Thyroid gland (tissue), 4 donors: ENCODE measurements around the gene ANKRD6. TPM values are rescaled to one million over a fixed set of nuclear protein-coding genes. Genes with fewer than 3 reads are reported as not detected.
A peak's percentile ranks its signal among the peaks of the same experiment; 100 is the strongest.

Experiments
- DNase-seq, 2 donors: peaks; one replicate each; pipeline ENCODE4 v3.0.0-alpha.2; 2019
- H3K27ac ChIP-seq, 3 donors: fragments of 200-600 bp; sonication (generic); 1 replicate in 2 of 3; 2 replicates in 1 of 3; pipeline ENCODE4 v1.5.1; 2016 to 2019; ENCODE audit warnings: mild to moderate bottlenecking in 1 of 3, moderate library complexity in 1 of 3
- H3K27me3 ChIP-seq: fragments of 200-600 bp; sonication (generic); one replicate; pipeline ENCODE4 v1.5.1; 2019
- H3K36me3 ChIP-seq, 2 donors: fragments of 200-600 bp; sonication (generic); one replicate each; pipeline ENCODE4 v1.5.1; 2016 to 2019
- H3K4me1 ChIP-seq, 2 donors: fragments of 200-600 bp; sonication (generic); one replicate each; pipeline ENCODE4 v1.5.1; 2017 to 2019
- H3K4me3 ChIP-seq, 3 donors: fragments of 200-600 bp; sonication (generic); replicated peaks in 1 of 3; 1 replicate in 2 of 3; 2 replicates in 1 of 3; pipeline ENCODE4 v1.5.1; 2016; ENCODE audit warnings: mild to moderate bottlenecking in 1 of 3
- H3K9me3 ChIP-seq: fragments of 200-600 bp; sonication (generic); one replicate; pipeline ENCODE4 v1.5.1; 2017
- POLR2A ChIP-seq, 2 donors: fragments of 450-650 bp; IDR thresholded peaks; one replicate each; pipeline ENCODE4 v1.6.1; 2017; ENCODE audit warnings: antibody characterized with exemption in 2 of 2, mild to moderate bottlenecking in 2 of 2, moderate library complexity in 1 of 2
- WGBS, 2 donors: methylation state at CpG; one replicate each; pipeline ENCODE4 v1.1.5; 2017; 5-methylcytosine and 5-hydroxymethylcytosine counted together
- intact Hi-C: fragments of 100-400 bp; cut with DNase I; formaldehyde crosslinking; loops from one replicate; pipeline ENCODE4 v1.15.1; 2023
- total RNA-seq, 4 donors: library from RNA; depleted of rRNA; stranded (reverse); fragments of >200 nt; gene quantifications; one replicate each; pipeline ENCODE4 v1.2.3, GENCODE V29; 2016
- TF ChIP-seq, protein P1 (sequence below), 6 experiments: fragments of 200-600 bp in 3 of 6; fragments of 450-650 bp in 3 of 6; sonication (generic) in 3 of 6; IDR thresholded peaks; one replicate each; pipeline ENCODE4 v1.5.1; 2016 to 2019; ENCODE audit warnings: antibody characterized with exemption in 6 of 6, mild to moderate bottlenecking in 2 of 6, inconsistent platforms in 1 of 6, moderate library complexity in 1 of 6

ANKRD6 gene
- total RNA-seq, 4 donors from 2014 or later = 18.2 to 50.6 (median 20.6) TPM

DNA sequence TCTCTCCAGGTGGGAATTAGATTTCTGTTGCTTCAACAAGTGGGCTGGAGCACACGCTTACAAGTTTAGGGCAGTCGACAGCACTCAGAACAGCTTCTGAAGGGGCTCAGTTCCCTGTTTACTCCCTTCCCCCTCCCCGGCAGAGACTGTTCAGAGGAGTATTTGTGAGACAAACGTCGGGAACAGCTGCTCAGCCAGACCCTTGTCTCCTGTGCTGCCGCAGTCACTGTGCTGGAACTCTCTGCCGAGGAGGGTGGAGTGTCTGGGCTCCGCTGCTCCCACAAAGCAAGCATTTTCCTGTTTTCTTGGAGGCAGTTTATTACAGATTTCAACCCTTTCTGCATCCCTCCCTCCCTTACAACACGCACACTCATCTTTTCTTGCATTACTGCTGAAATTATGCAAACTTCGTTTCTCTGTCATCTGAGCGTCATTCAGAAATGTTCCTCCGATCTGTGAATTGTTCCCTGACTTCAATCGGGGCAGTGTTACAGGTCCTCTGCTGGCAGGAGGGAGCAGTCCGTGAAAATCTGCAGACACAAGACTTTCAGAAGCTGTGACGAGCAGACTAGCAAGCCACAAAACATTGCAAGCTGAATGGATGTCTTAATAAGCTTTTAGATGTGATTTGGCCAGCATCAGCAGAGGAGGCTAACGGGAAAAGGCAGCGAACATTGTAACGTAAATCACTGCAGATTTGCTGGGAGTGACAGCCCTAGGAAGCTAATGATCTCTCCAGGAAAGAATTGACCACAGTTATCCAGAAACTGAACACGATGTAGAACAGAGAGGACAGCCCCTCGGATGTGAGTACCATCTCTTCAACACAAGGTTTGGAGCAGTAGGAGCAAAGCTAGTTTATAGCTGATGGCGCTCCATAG is 129.4 kb downstream of the ANKRD6 start:
- Histone ChIP-seq H3K9me3 (no peaks in the 10 kb centered on the region), H3K36me3 (no peaks in the 10 kb centered on the region), H3K27ac (no peak overlapping the region), H3K27me3 (no peaks in the 10 kb centered on the region), H3K4me3 (no peak overlapping the region), H3K4me1 (peaks cover 0 to 23% of the 10 kb centered on the region in 2 donors)
- peak; percentile 27 to 40 for DNase-seq
- intact Hi-C loops = no loop called here
- TF ChIP-seq POLR2A (IDR thresholded peaks at IDR 0.05) = no peak
- TF ChIP-seq, protein P1, sequence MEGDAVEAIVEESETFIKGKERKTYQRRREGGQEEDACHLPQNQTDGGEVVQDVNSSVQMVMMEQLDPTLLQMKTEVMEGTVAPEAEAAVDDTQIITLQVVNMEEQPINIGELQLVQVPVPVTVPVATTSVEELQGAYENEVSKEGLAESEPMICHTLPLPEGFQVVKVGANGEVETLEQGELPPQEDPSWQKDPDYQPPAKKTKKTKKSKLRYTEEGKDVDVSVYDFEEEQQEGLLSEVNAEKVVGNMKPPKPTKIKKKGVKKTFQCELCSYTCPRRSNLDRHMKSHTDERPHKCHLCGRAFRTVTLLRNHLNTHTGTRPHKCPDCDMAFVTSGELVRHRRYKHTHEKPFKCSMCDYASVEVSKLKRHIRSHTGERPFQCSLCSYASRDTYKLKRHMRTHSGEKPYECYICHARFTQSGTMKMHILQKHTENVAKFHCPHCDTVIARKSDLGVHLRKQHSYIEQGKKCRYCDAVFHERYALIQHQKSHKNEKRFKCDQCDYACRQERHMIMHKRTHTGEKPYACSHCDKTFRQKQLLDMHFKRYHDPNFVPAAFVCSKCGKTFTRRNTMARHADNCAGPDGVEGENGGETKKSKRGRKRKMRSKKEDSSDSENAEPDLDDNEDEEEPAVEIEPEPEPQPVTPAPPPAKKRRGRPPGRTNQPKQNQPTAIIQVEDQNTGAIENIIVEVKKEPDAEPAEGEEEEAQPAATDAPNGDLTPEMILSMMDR (IDR thresholded peaks at IDR 0.05) = no peak
- WGBS, 2 donors = 48% methylated on average over 21 of the region's 21 CpGs

DNA sequence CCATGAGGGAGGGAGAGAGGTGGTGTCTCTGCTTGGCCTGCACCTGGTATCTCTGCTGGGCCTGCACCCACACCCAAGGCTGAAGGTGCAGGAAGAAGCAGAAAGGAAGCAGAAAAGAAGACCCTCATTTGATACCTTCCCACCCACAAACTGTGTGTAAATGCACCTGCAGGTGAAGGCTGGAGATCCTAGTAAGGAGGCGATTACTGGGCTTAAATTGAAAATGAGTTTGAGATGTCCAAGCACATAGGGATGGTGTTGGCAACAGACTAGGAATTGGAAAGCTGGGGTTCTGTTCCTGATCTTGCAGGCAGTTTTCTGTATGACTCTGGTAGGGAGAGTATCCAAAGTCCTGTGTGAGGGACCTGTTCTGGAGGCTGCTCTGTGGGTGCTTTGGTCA is 130.9 kb downstream of the ANKRD6 start:
- no peak for DNase-seq
- H3K4me3 ChIP-seq = no peak overlapping the region
- intact Hi-C loops = no loop called here
- H3K9me3 ChIP-seq = no peaks in the 10 kb centered on the region
- H3K27ac ChIP-seq = no peak overlapping the region
- 96 to 100% methylated on average over 1 of the region's 1 CpG for WGBS, 2 donors
- H3K4me1 ChIP-seq = peaks cover 0 to 23% of the 10 kb centered on the region in 2 donors
- no peak for TF ChIP-seq POLR2A (IDR thresholded peaks at IDR 0.05)
- TF ChIP-seq, protein P1 (IDR thresholded peaks at IDR 0.05) = no peak
- no peaks in the 10 kb centered on the region for H3K36me3 ChIP-seq
- no peaks in the 10 kb centered on the region for H3K27me3 ChIP-seq

DNA sequence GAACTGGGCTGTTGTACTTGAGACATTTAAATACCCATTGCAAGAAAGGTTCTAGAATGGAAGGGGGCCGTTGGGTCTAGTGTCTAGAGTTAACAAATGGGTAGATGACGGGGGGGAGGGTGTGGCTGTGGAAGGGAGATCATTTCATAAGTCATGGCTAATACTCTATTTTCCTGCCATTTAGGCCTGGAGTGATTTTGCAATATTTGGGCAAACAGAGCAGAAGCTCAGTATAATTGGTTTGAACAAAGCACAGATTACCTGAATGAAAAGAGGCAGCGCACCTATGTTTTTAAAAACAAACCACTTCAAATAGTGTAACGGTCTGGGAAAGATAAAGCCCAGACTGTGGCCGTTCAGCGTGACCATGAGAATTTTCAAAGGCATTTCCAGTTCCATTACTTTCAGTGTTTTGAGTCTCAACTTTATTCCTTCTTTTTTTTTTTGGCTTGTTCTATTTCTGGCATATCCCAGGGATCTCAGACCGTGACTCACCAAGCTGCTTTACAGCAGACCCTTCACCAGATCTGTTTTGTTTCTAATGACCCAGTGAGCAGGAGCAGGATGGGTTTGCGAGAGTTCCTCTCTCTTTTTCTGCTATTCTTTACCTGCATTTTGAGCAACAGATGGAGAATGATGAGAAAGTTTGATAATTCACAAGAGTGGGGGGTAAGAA is 131.9 kb downstream of the ANKRD6 start:
- TF ChIP-seq, protein P1 (IDR thresholded peaks at IDR 0.05) = no peak
- TF ChIP-seq POLR2A (IDR thresholded peaks at IDR 0.05) = no peak
- DNase-seq = peak; percentile 17 to 25

DNA sequence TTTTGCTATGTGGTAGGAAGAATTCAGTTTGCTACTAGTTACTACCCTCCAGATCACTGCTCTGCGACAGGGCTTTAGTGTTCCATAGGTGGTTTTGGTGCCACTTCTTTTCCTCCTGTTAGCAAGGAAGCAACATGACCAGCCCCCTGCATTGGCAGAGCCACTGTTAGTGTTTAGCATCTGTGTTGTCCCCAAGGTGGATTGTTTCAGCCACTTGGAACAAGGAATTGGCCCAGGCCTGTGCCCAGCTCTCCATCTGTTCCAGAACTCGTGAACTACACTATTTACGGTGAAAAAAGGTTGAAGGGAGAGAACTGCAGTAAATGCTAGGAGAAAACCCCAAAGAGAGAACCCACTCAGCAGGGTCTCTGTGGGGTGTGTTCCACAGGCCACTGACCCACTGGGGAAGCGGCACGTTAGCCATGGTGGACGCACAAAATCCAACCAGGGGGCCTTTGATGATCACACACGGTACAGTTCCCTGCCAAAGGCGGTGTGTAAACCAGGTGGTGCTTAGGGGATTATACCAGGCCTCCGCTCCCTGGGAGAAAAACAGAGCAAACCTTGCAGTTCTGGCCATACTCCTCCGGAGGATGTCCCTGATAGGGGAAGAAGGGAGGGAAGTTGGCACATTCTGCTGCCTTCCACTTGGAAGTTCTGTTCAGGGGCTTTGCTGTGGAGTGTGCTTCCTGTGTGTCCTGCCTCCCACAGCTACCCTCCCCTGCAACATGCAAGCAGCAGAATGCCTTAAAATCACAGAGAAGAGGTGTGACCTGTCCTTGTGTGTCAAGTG is 133.3 kb downstream of the ANKRD6 start:
- H3K27me3 ChIP-seq = no peaks in the 10 kb centered on the region
- no peak for TF ChIP-seq POLR2A (IDR thresholded peaks at IDR 0.05)
- TF ChIP-seq, protein P1 (IDR thresholded peaks at IDR 0.05) = no peak
- no peaks in the 10 kb centered on the region for H3K9me3 ChIP-seq
- intact Hi-C loops = no loop called here
- peaks cover 0 to 23% of the 10 kb centered on the region in 2 donors for H3K4me1 ChIP-seq
- H3K27ac ChIP-seq = no peak overlapping the region
- H3K4me3 ChIP-seq = no peak overlapping the region
- no peak for DNase-seq
- WGBS, 2 donors = 90 to 96% methylated on average over 10 of the region's 10 CpGs
- no peaks in the 10 kb centered on the region for H3K36me3 ChIP-seq

More for the DNA sequence above, 131.9 kb downstream of the ANKRD6 start:
- WGBS, 2 donors = 34 to 42% methylated on average over 8 of the region's 8 CpGs
- H3K4me3 ChIP-seq = no peak overlapping the region
- intact Hi-C loops = no loop called here
- peaks cover 0 to 23% of the 10 kb centered on the region in 2 donors for H3K4me1 ChIP-seq
- no peaks in the 10 kb centered on the region for H3K27me3 ChIP-seq
- H3K36me3 ChIP-seq = no peaks in the 10 kb centered on the region
- H3K9me3 ChIP-seq = no peaks in the 10 kb centered on the region
- H3K27ac ChIP-seq = no peak overlapping the region
